ENCODE results near the gene HGS. TPM values are rescaled to one million over a fixed set of nuclear protein-coding genes. Genes with fewer than 3 reads are reported as not detected.

Gene HGS
- total and polyA plus RNA-seq, 2 of the 13 experiments (the other 11 are each of a cell fraction or from before 2014, with no cell fraction given), result 73.3 to 78.1 TPM

- TF ChIP-seq MAFK (conservative IDR thresholded peaks at IDR 0.05 in 1 of 2, IDR thresholded peaks at IDR 0.05 in 1 of 2; ENCODE audit: low read length in 2 of 2) (no peak; a peak in 1 of 4 replicates), SP140L (CRISPR knock-in tag; IDR thresholded peaks at IDR 0.05; ENCODE audit: borderline replicate concordance) (no peak), ATF6 (CRISPR knock-in tag; conservative IDR thresholded peaks at IDR 0.05) (no peak), KLF9 (CRISPR knock-in tag; IDR thresholded peaks at IDR 0.05; ENCODE audit: low read depth) (peak; percentile 84; the same call in 1 of the 2 replicates), TARDBP (CRISPR knock-in tag; IDR thresholded peaks at IDR 0.05) (peak; percentile 81), MLX (CRISPR knock-in tag; IDR thresholded peaks at IDR 0.05) (peak; percentile 36; the same call in 1 of the 2 replicates), IKZF4 (CRISPR knock-in tag; IDR thresholded peaks at IDR 0.05; ENCODE audit: borderline replicate concordance, low read depth, not compliant biosample characterization) (no peak), TMF1 (CRISPR knock-in tag; IDR thresholded peaks at IDR 0.05; ENCODE audit: low read depth) (no peak; the same call in 1 of the 2 replicates), SIN3A (IDR thresholded peaks at IDR 0.05; ENCODE audit: borderline replicate concordance, low read depth, low read length) (peak; percentile 98), NFKBIZ (CRISPR knock-in tag; IDR thresholded peaks at IDR 0.05) (peak; percentile 43; the same call in 1 of the 2 replicates), DNMT1 (CRISPR knock-in tag; IDR thresholded peaks at IDR 0.05) (peak; percentile 74), SMAD9 (CRISPR knock-in tag; IDR thresholded peaks at IDR 0.05) (no peak), ZNF34 (CRISPR knock-in tag; IDR thresholded peaks at IDR 0.05; ENCODE audit: borderline replicate concordance) (0 out of 2 replicates have a peak, but pooled peaks have one; percentile 78), ZBTB10 (CRISPR knock-in tag; IDR thresholded peaks at IDR 0.05; ENCODE audit: borderline replicate concordance) (peak; percentile 41; the same call in 1 of the 2 replicates), ZBTB25 (CRISPR knock-in tag; IDR thresholded peaks at IDR 0.05) (peak; percentile 95), ZBTB44 (CRISPR knock-in tag; IDR thresholded peaks at IDR 0.05) (no peak), MYPOP (CRISPR knock-in tag; IDR thresholded peaks at IDR 0.05) (no peak), NPAS2 (CRISPR knock-in tag; IDR thresholded peaks at IDR 0.05; ENCODE audit: borderline replicate concordance) (no peak), ONECUT2 (CRISPR knock-in tag; IDR thresholded peaks at IDR 0.05) (no peak)
Measured at GRCh38 chr17:81683584-81684441, at the start of gene HGS, which contains the start of gene ARL16 (continued).
